Measurements from ENCODE around the gene SENP7.
"Not testable (repeated sequence)": the region's sequence is repeated elsewhere in the genome, so short reads cannot be mapped to it uniquely, and the experiment has no call there.

Gene SENP7

GRCh38 chr3:101438641-101439040, 74.4 kb downstream of the SENP7 start:
- DNase-seq (ENCODE audit: low read depth): not testable (repeated sequence)

DNA sequence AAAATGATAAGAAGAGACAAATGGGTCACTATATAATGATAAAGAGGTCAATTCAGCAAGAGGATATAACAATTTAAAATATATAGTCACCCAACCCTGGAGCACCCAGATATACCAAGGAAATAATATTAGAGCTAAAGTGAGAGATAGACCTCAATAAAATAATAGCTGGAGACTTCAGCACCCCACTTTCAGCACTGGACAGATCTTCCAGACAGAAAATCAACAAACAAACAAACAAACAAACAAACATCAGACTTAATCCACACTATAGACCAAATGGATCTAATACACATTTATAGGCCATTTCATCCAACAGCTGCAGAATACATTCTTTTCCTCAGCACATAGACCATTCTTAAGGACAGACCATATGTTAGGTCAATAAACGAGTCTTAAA, 79.4 kb downstream of the SENP7 start:
- no peak for DNase-seq (ENCODE audit: low read depth)

DNA sequence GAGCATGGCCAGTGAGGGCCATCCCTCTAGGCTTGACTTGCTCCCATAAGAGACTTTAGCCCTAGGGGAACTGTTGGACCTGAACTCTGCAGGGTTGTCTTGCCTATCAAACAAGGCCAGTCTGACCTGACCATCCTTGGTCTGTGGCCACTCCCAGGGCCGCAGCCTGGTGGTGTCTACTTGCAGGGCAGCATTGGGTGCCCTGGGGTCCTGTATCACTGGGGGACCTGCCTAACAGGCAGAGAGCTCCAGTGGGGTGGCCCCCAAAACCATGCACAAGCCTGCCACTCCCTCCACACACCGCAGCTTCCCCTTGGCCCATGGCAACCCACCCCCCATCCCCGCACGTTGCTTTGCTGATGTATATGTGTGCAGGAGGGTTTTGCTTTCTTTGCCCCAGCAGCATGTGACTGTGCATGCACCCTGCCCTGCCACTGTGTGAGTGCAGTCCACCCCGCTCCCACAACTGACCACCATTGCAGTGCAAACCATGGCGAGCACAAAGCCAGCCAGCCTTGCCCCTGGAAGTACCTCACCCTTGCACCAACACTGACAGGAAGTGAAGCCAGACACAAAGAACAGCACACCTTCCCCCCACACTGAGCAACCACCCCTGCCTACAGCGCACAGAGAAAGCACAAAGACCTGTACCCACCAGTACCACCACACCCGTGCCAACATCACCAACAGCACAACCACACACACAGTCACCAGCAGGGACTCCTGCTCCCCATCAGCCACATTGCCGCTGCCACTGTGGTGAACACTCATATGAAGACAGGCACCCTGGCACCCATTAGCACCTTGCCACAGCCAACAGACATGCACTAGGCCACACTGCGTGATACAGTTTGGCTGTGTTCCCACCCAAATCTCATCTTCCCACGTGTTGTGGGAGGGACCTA, 88.8 kb downstream of the SENP7 start:
- DNase-seq (ENCODE audit: low read depth): no peak

DNA sequence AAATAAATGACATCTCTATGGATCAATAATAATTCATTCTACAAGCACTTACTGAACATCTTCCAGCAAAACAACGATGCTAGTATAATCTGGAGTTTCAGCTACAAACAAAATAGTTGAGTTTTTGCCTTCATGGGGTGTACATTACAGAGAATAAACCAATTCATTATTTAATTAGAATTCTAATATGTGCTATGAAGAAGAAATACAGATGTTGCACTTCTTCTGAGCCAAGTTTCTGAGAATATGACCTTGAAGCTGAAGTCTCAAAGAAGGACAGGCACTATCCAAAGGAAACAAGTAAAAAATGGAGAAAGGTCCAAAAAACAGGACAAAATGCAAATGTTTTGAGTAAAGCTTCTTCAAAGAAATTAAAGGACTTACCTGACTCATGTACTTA, 94.2 kb downstream of the SENP7 start:
- no peak for DNase-seq (ENCODE audit: low read depth)

DNA sequence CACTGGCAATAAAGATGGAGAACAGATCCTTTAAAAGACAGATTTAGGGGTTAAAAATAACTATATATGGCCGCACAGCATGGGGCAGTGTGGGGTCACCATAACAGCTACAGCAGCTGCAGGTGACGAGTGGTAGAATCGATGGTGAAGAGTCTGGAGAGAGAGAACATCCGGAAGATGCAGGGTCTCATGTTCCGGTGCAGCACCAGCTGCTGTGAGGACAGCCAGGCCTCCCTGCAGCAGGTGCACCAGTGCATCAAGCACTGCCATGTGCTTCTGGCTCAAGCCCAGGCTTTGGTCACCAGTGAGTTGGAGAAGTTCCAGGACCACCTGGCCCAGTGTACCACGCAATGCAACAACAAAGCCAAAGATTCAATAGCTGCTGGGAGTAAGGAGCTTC, 98.9 kb downstream of the SENP7 start:
- no peak for DNase-seq (ENCODE audit: low read depth)

- DNase-seq (ENCODE audit: low read depth): no peak
Observed at GRCh38 chr3:101413656-101414055, 99.4 kb downstream of the SENP7 start.

DNA sequence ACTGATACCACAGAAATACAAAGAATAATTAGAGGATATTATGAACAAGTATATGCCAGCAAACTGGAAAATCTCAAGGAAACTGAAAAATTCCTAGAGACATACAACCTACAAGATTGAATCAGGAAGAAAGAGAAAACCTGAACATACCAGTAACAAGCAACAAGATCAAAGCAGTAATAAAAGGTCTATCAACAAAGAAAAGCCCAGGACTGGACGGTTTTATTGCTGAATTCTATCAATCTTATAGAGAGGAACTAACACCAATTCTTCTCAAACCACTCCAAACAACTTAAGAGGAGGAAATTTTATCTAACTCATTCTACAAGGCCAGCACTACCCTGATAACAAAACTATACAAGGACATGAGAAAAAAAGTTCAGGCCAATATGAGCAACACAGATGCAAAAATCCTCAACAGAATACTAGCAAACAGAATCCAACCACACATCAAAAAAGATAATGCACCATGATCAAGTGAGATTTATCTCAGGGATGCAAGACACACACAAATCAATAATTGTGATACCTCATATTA, 121.5 kb downstream of the SENP7 start:
- no peak for DNase-seq (ENCODE audit: low read depth)

- DNase-seq (ENCODE audit: low read depth): no peak
Observed at GRCh38 chr3:101388706-101389105, 124.3 kb downstream of the SENP7 start.

DNA sequence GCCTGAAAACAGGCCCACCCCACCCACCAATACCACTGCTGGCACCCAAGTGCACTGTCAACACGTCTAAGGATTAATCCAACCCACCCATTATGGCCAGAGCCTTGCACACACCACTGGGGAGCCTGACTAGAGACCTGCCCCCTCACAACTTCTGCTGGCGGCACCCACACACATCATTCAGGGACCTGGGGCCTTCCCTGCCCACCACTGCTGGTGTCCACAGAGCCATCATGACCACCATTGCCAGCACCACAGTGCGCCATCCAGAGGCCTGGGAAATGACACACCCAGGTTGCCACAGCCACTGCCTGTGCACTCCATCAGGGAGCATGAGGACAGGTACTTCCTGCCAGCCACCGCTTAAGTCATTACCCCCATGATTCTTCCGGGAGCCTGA, 125.7 kb downstream of the SENP7 start:
- no peak for DNase-seq (ENCODE audit: low read depth)

DNA sequence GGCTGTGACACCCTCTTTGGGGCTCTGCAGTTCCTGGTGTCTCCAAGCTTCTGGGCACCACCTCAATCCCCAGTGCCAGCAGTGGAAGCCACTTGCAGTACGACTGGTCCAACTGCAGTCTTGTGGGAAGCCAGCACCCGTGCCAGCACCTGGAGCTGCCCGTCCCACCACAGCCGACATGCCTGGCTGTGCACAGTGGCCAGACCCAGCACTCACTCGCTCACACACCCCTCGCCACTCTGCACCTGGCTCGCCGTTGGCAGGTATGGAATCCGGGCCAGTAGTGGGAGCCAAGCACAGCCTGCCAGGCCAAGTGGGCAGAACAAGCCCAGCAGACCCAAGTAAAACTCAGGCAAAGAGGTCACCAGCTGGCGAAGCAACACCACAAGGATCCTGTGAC, 128.6 kb downstream of the SENP7 start:
- DNase-seq (ENCODE audit: low read depth): no peak

GRCh38 chr3:101383656-101384055, 129.4 kb downstream of the SENP7 start:
- no peak for DNase-seq (ENCODE audit: low read depth)

- DNase-seq (ENCODE audit: low read depth): no peak
Observed at GRCh38 chr3:101383156-101383575, 129.8 kb downstream of the SENP7 start.

GRCh38 chr3:101381809-101382208, 131.2 kb downstream of the SENP7 start:
- DNase-seq (ENCODE audit: low read depth): peak; percentile 62

DNA sequence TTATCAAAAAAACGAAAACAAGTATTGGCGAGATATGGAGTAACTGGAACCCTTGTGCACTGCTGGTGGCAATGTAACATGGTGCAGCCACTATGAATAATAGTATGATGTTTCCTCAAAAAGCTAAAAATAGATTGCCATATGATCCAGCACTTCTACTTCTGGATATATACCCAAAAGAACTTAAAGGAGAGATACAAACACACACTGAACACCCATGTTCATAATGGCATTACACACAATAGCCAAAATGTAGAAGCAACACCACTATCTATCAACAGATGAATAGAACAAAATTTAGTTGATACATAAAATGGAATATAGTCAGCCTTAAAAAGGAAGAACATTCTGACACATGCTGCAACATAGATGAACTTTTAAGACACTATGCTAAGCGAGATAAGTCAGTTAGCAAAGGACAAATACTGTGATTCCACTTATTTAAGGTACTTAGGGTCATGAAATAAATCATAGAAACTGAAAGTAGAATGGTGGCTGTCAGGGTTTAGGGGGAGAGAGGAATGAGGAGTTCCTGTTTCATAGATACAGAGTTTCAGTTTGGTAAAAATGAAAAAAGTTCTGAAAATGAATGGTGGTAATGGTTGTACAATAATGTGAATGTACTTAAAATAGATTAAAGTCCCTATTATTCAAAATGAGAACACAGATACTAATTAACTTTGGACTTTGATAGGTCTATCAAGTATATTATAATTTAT, 133.2 kb downstream of the SENP7 start:
- DNase-seq (ENCODE audit: low read depth): no peak

- DNase-seq (ENCODE audit: low read depth): peak; percentile 62
Observed at GRCh38 chr3:101377796-101378195, 135.2 kb downstream of the SENP7 start.

- DNase-seq (ENCODE audit: low read depth): peak; percentile 15
Observed at GRCh38 chr3:101377209-101377608, 135.8 kb downstream of the SENP7 start.

DNA sequence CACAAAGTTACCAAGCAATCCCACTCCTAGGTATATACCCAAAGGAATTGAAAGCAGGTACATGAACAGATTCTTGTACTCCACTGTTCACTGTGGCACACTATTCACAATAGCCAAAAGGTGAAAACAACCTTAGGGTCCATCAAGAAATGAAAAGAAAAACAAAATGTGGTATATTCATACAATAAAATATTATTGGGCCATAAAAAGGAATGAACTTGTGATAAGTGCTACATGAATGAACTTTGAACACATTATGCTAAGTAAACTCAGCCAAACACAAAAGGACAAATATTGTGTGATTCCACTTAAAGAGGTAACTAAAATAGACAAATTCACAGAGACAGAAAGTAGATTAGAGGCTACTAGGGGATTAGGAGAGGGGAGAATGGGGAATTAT, 137.4 kb downstream of the SENP7 start:
- no peak for DNase-seq (ENCODE audit: low read depth)

GRCh38 chr3:101362406-101362805, 150.6 kb downstream of the SENP7 start:
- DNase-seq (ENCODE audit: low read depth): no peak

- no peak for DNase-seq (ENCODE audit: low read depth)
Observed at GRCh38 chr3:101351829-101352228, 161.2 kb downstream of the SENP7 start.

- no peak for DNase-seq (ENCODE audit: low read depth)
Observed at GRCh38 chr3:101340591-101340990, 172.4 kb downstream of the SENP7 start.

DNA sequence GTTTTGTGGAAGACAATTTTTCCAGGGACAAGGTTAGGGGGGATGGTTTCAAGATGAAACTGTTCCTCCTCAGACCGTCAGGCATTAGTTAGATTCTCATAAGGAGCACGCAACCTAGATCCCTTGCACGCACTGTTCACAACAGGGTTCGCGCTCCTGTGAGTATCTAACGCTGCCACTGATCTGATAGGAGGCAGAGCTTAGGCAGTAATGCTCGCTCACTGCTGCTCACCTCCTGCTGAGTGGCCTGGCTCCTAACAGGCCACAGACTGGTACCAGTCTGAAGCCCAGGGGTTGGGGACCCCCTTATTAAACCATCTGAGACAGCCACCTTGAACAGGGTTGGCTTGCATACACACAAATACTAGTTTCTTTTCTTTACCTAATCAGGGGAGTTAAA, 179.1 kb downstream of the SENP7 start:
- no peak for DNase-seq (ENCODE audit: low read depth)

GRCh38 chr3:101329016-101329673, 183.9 kb downstream of the SENP7 start:
- no peak for DNase-seq (ENCODE audit: low read depth)
